Stimulated activated naive CD4-positive, alpha-beta T cell (primary cell): Measurements from ENCODE around the gene CCDC57.
"Not testable (repeated sequence)": the region's sequence is repeated elsewhere in the genome, so short reads cannot be mapped to it uniquely, and the experiment has no call there.

Experiments
- DNase-seq, 6 experiments: peaks; one replicate each; lab custom pipeline; 2025; lab: John Stamatoyannopoulos, UW

The CCDC57 gene

GRCh38 chr17:82222816-82223215, 10.2 kb upstream of the CCDC57 start:
- DNase-seq, result no peak

- DNase-seq, result no peak
These were observed 8.8 kb upstream of the CCDC57 start for GRCh38 chr17:82221341-82221902.

GRCh38 chr17:82219753-82220709, 7.4 kb upstream of the CCDC57 start:
- no peak for DNase-seq

- no peak for DNase-seq
These were observed 6.4 kb upstream of the CCDC57 start for GRCh38 chr17:82219083-82219482.

- DNase-seq, result no peak
These were observed 5.9 kb upstream of the CCDC57 start for GRCh38 chr17:82218349-82219075.

- no peak for DNase-seq
These were observed 5.0 kb upstream of the CCDC57 start for GRCh38 chr17:82217530-82218204.

- no peak for DNase-seq
These were observed 4.5 kb upstream of the CCDC57 start for GRCh38 chr17:82217120-82217529.

GRCh38 chr17:82216301-82217119, 3.9 kb upstream of the CCDC57 start:
- DNase-seq, result no peak

GRCh38 chr17:82215972-82216300, 3.3 kb upstream of the CCDC57 start:
- DNase-seq, result no peak

GRCh38 chr17:82215095-82215971, 2.7 kb upstream of the CCDC57 start:
- DNase-seq, result peak in 1 of 6 experiments; percentile 35

- DNase-seq, result no peak
These were observed 1.5 kb upstream of the CCDC57 start for GRCh38 chr17:82214012-82214628.

- DNase-seq, result peak in 2 of 6 experiments; percentile 21 to 39
These were observed 789 bp upstream of the CCDC57 start for GRCh38 chr17:82213251-82214011.

- DNase-seq, result not testable (repeated sequence)
These were observed 2.0 kb downstream of the CCDC57 start for GRCh38 chr17:82210655-82211054.

GRCh38 chr17:82205720-82206508, 6.7 kb downstream of the CCDC57 start:
- DNase-seq, result peak; percentile 57 to 90 (median 80)

- DNase-seq, result no peak
These were observed 7.6 kb downstream of the CCDC57 start for GRCh38 chr17:82204831-82205719.

GRCh38 chr17:82203920-82204319, 8.7 kb downstream of the CCDC57 start:
- DNase-seq, result no peak

GRCh38 chr17:82202981-82203380, 9.7 kb downstream of the CCDC57 start:
- no peak for DNase-seq
